ENCODE measurements around the gene TJAP1.
A peak's percentile ranks its signal among the peaks of the same experiment; 100 is the strongest.
"Not testable (repeated sequence)": the region's sequence is repeated elsewhere in the genome, so short reads cannot be mapped to it uniquely, and the experiment has no call there.

Gene TJAP1

GRCh38 chr6:43506667-43507471 is 29.5 kb downstream of the TJAP1 start:
- peak; percentile 59 for FAIRE-seq

GRCh38 chr6:43508481-43509141 is 31.2 kb downstream of the TJAP1 start:
- no peak for FAIRE-seq

- no peak for FAIRE-seq
Observed at GRCh38 chr6:43509142-43509983, 32.0 kb downstream of the TJAP1 start.

- no peak for FAIRE-seq
Observed at GRCh38 chr6:43509984-43510826, 32.8 kb downstream of the TJAP1 start, which contains the start of gene LRRC73. Gene LRRC73 (minus strand): TSS chr6:43510346. CDS start chr6:43509785, 561 bp downstream.

- FAIRE-seq = no peak
Observed at GRCh38 chr6:43510827-43511163, 33.4 kb downstream of the TJAP1 start.

- no peak for FAIRE-seq
Observed at GRCh38 chr6:43511824-43512415, 34.5 kb downstream of the TJAP1 start.

GRCh38 chr6:43515808-43516207 is 38.4 kb downstream of the TJAP1 start:
- no peak for FAIRE-seq

- no peak for FAIRE-seq
Observed at GRCh38 chr6:43516367-43516696, 39.0 kb downstream of the TJAP1 start.

- peak; percentile 89 for FAIRE-seq
Observed at GRCh38 chr6:43516697-43517504, 39.5 kb downstream of the TJAP1 start, which contains the start of the genes POLR1C and YIPF3. Gene POLR1C (plus strand): TSS chr6:43517089. CDS start chr6:43517110, 21 bp downstream. Gene YIPF3 (minus strand): TSS chr6:43516926. CDS start chr6:43516807, 119 bp downstream.

GRCh38 chr6:43517505-43518357 is 40.4 kb downstream of the TJAP1 start:
- FAIRE-seq = no peak

GRCh38 chr6:43520097-43520496 is 42.7 kb downstream of the TJAP1 start:
- no peak for FAIRE-seq

- FAIRE-seq = no peak
Observed at GRCh38 chr6:43521836-43522235, 44.5 kb downstream of the TJAP1 start.

GRCh38 chr6:43522547-43523261 is 45.3 kb downstream of the TJAP1 start:
- FAIRE-seq = no peak

- no peak for FAIRE-seq
Observed at GRCh38 chr6:43523284-43523683, 45.9 kb downstream of the TJAP1 start.

- no peak for FAIRE-seq
Observed at GRCh38 chr6:43524483-43524961, 47.2 kb downstream of the TJAP1 start.

- no peak for FAIRE-seq
Observed at GRCh38 chr6:43532201-43532600, 54.8 kb downstream of the TJAP1 start.

- not testable (repeated sequence) for FAIRE-seq
Observed at GRCh38 chr6:43538986-43539385, 61.6 kb downstream of the TJAP1 start.

GRCh38 chr6:43539409-43539808 is 62.0 kb downstream of the TJAP1 start:
- not testable (repeated sequence) for FAIRE-seq

- no peak for FAIRE-seq
Observed at GRCh38 chr6:43540507-43540906, 63.1 kb downstream of the TJAP1 start.

Data from A204.1 (cell line).